MM.1S (cell line): ENCODE results near the gene TUBAL3.

Experiments used
- DNase-seq: peaks from one replicate; pipeline ENCODE4 v3.0.0-alpha.2; 2015
- H2AFZ ChIP-seq: fragments of 300-600 bp; sonication (generic); 2 replicates; pipeline ENCODE4 v1.6.0; 2016; ENCODE audit warnings: antibody characterized with exemption, low read length
- H3F3A ChIP-seq: fragments of 300-600 bp; sonication (generic); 2 replicates; pipeline ENCODE4 v1.6.1; 2016; ENCODE audit warnings: mild to moderate bottlenecking, antibody characterized with exemption, low read length, moderate library complexity, mixed read lengths; ENCODE audit not compliant: insufficient read depth
- H3K27ac ChIP-seq: fragments of 300-600 bp; sonication (generic); 2 replicates; pipeline ENCODE4 v1.5.1; 2016; ENCODE audit warnings: mild to moderate bottlenecking, low read length
- H3K27me3 ChIP-seq: fragments of 300-600 bp; sonication (generic); replicated peaks from 2 replicates; pipeline ENCODE4 v1.6.0; 2016; ENCODE audit warnings: low read length; ENCODE audit not compliant: insufficient read depth
- H3K36me3 ChIP-seq: fragments of 300-600 bp; sonication (generic); replicated peaks from 2 replicates; pipeline ENCODE4 v1.6.1; 2016; ENCODE audit warnings: mild to moderate bottlenecking, low read length, mixed read lengths; ENCODE audit not compliant: insufficient read depth
- H3K4me1 ChIP-seq: fragments of 300-600 bp; sonication (generic); 2 replicates; pipeline ENCODE4 v1.6.1; 2016; ENCODE audit warnings: low read length, mixed read lengths
- H3K4me2 ChIP-seq: fragments of 300-600 bp; sonication (generic); 2 replicates; pipeline ENCODE4 v1.6.0; 2016; ENCODE audit warnings: low read depth, low read length
- H3K4me3 ChIP-seq: fragments of 300-600 bp; sonication (generic); 2 replicates; pipeline ENCODE4 v1.5.1; 2016; ENCODE audit warnings: low read length, mixed read lengths
- H3K79me2 ChIP-seq: fragments of 300-600 bp; sonication (generic); 2 replicates; pipeline ENCODE4 v1.6.1; 2016; ENCODE audit warnings: mixed run types, low read length, mixed read lengths
- H3K9ac ChIP-seq: fragments of 300-600 bp; sonication (generic); 2 replicates; pipeline ENCODE4 v1.6.1; 2016; ENCODE audit warnings: low read length, mixed read lengths
- H3K9me2 ChIP-seq: fragments of 300-600 bp; sonication (generic); replicated peaks from 2 replicates; pipeline ENCODE4 v1.6.1; 2016; ENCODE audit warnings: mild to moderate bottlenecking, low read length, mixed read lengths; ENCODE audit not compliant: insufficient read depth
- H3K9me3 ChIP-seq: fragments of 300-600 bp; sonication (generic); replicated peaks from 2 replicates; pipeline ENCODE4 v1.6.1; 2016; ENCODE audit warnings: mild to moderate bottlenecking, low read length, mixed read lengths; ENCODE audit not compliant: insufficient read depth
- H4K20me1 ChIP-seq: fragments of 300-600 bp; sonication (generic); 2 replicates; pipeline ENCODE4 v1.6.1; 2016; ENCODE audit warnings: mild to moderate bottlenecking, low read length, moderate library complexity, mixed read lengths; ENCODE audit not compliant: insufficient read depth
- CTCF ChIP-seq: fragments of 300-600 bp; sonication (generic); IDR thresholded peaks from 2 replicates; pipeline ENCODE4 v1.5.1; 2016; ENCODE audit warnings: antibody characterized with exemption, low read length, mixed read lengths
- EZH2 ChIP-seq: fragments of 300-600 bp; sonication (generic); optimal IDR thresholded peaks from 2 replicates; pipeline ENCODE3; 2017; ENCODE audit warnings: low read depth, mild to moderate bottlenecking, antibody characterized with exemption, low read length, mixed read lengths
- EZH2phosphoT487 ChIP-seq: fragments of 300-600 bp; sonication (generic); IDR thresholded peaks from 2 replicates; pipeline ENCODE4 v1.6.1; 2018; ENCODE audit warnings: antibody characterized with exemption, low read length

Gene TUBAL3

GRCh38 chr10:5346881-5347280, 57.7 kb downstream of the TUBAL3 start:
- no peaks in the 10 kb centered on the region for H3K27me3 ChIP-seq
- TF ChIP-seq CTCF (no peak), EZH2 (no peak), EZH2phosphoT487 (no peak)
- H3K9me2 ChIP-seq: no peaks in the 10 kb centered on the region
- no peak overlapping the region for H3K9ac ChIP-seq
- no peaks in the 10 kb centered on the region for H3K4me1 ChIP-seq
- H3K79me2 ChIP-seq: no peaks in the 10 kb centered on the region
- no peaks in the 10 kb centered on the region for H3F3A ChIP-seq
- H4K20me1 ChIP-seq: no peaks in the 10 kb centered on the region
- no peak overlapping the region for H3K27ac ChIP-seq
- H3K9me3 ChIP-seq: no peaks in the 10 kb centered on the region
- H3K36me3 ChIP-seq: no peaks in the 10 kb centered on the region
- no peak overlapping the region for H2AFZ ChIP-seq
- DNase-seq: no peak
- no peak overlapping the region for H3K4me3 ChIP-seq
- no peak overlapping the region for H3K4me2 ChIP-seq

GRCh38 chr10:5344746-5345145, 59.9 kb downstream of the TUBAL3 start:
- H3K4me2 ChIP-seq: no peak overlapping the region
- no peaks in the 10 kb centered on the region for H3K9me2 ChIP-seq
- H3K4me1 ChIP-seq: no peaks in the 10 kb centered on the region
- no peak overlapping the region for H2AFZ ChIP-seq
- no peaks in the 10 kb centered on the region for H3F3A ChIP-seq
- no peak for TF ChIP-seq CTCF
- TF ChIP-seq EZH2phosphoT487: no peak
- TF ChIP-seq EZH2: no peak
- no peaks in the 10 kb centered on the region for H4K20me1 ChIP-seq
- no peaks in the 10 kb centered on the region for H3K79me2 ChIP-seq
- H3K27me3 ChIP-seq: no peaks in the 10 kb centered on the region
- no peak for DNase-seq
- no peaks in the 10 kb centered on the region for H3K9me3 ChIP-seq
- H3K4me3 ChIP-seq: no peak overlapping the region
- no peak overlapping the region for H3K9ac ChIP-seq
- no peak overlapping the region for H3K27ac ChIP-seq
- no peaks in the 10 kb centered on the region for H3K36me3 ChIP-seq

GRCh38 chr10:5343979-5344378, 60.6 kb downstream of the TUBAL3 start:
- Histone ChIP-seq H3K9ac (no peak overlapping the region), H3K4me1 (no peaks in the 10 kb centered on the region), H3K4me3 (no peak overlapping the region), H3K27ac (no peak overlapping the region), H3K36me3 (no peaks in the 10 kb centered on the region), H3F3A (no peaks in the 10 kb centered on the region), H4K20me1 (no peaks in the 10 kb centered on the region), H3K9me3 (no peaks in the 10 kb centered on the region), H3K9me2 (no peaks in the 10 kb centered on the region), H3K4me2 (no peak overlapping the region), H2AFZ (no peak overlapping the region), H3K27me3 (no peaks in the 10 kb centered on the region), H3K79me2 (no peaks in the 10 kb centered on the region)
- no peak for TF ChIP-seq CTCF
- TF ChIP-seq EZH2phosphoT487: no peak
- DNase-seq: no peak

GRCh38 chr10:5343561-5343960, 61.1 kb downstream of the TUBAL3 start:
- H3K9me3 ChIP-seq: no peaks in the 10 kb centered on the region
- H3K4me1 ChIP-seq: no peaks in the 10 kb centered on the region
- TF ChIP-seq EZH2 (no peak), EZH2phosphoT487 (no peak), CTCF (no peak)
- H3K9me2 ChIP-seq: no peaks in the 10 kb centered on the region
- no peak overlapping the region for H3K4me3 ChIP-seq
- no peak overlapping the region for H3K9ac ChIP-seq
- H3K4me2 ChIP-seq: no peak overlapping the region
- H2AFZ ChIP-seq: no peak overlapping the region
- no peaks in the 10 kb centered on the region for H4K20me1 ChIP-seq
- no peaks in the 10 kb centered on the region for H3K36me3 ChIP-seq
- H3K27ac ChIP-seq: no peak overlapping the region
- no peak for DNase-seq
- H3F3A ChIP-seq: no peaks in the 10 kb centered on the region
- no peaks in the 10 kb centered on the region for H3K27me3 ChIP-seq
- H3K79me2 ChIP-seq: no peaks in the 10 kb centered on the region
